ENCODE data around the gene MCOLN1. TPM values are rescaled to one million over a fixed set of nuclear protein-coding genes. Genes with fewer than 3 reads are reported as not detected.

MCOLN1 gene
- total and polyA plus RNA-seq, 2 donors (not counting 3 experiments of a cell fraction or from before 2014, with no cell fraction given): 23.0 to 60.9 TPM

DNA sequence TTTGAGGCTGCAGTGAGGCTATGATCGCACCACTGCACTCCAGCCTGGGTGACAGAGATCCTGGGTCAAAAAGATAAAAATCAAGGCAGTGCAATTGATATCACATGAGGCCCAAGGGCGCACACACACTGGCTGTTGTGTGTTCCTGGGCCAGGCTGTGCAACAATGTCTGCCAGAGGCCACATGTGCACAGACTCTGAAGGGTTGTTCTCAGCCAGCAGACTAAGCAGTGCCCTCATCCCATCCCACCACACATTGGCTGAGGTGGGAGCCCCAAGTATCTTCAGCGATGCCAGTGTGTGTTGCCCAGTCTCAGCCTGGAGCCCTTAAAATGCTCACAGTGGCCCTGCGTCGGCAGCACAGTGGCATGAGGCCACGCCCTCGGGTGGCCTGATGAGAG is 46.2 kb upstream of the MCOLN1 start:
- Histone ChIP-seq H3K4me1 (ENCODE audit: control insufficient read depth, extremely low read depth, insufficient read depth, low read length) (no peaks in the 10 kb centered on the region), H3K9me1 (replicated peaks; ENCODE audit: control insufficient read depth, extremely low read depth, insufficient read depth, low read length) (no peaks in the 10 kb centered on the region)
- no TSS peak for BruUV-seq (replicated peaks)

More for the DNA sequence above, 46.2 kb upstream of the MCOLN1 start:
- no peak overlapping the region for H3K9ac ChIP-seq (replicated peaks; ENCODE audit: extremely low read depth, insufficient read depth, low read length)
- POLR2A ChIA-PET: no interaction called here
- DNase-seq (ENCODE audit: low read depth, low spot score) (no peak), FAIRE-seq (no peak)
- CTCF ChIA-PET: interaction anchor here (1.0 kb wide), 1 partner anchor 22 kb away, joined by 4 read pairs; a partner anchor contains a TSS
- H4K20me1 ChIP-seq (replicated peaks; ENCODE audit: control insufficient read depth, extremely low read depth, insufficient read depth, low read length): no peaks in the 10 kb centered on the region
- H3K9me3 ChIP-seq (replicated peaks; ENCODE audit: control insufficient read depth, insufficient read depth, low read length): no peaks in the 10 kb centered on the region
- H3K4me2 ChIP-seq (ENCODE audit: insufficient read depth, low read length): no peak overlapping the region
- H3K27me3 ChIP-seq (ENCODE audit: control insufficient read depth in 2 of 2, insufficient read depth in 2 of 2, low read length in 2 of 2): no peaks in the 10 kb centered on the region
- TF ChIP-seq EZH2 (IDR thresholded peaks at IDR 0.05; ENCODE audit: borderline replicate concordance, low read depth, low read length, severe bottlenecking) (no peak), JUN (IDR thresholded peaks at IDR 0.05; ENCODE audit: borderline replicate concordance, insufficient read depth, insufficient read length, low read depth) (no peak), POLR2AphosphoS5 (IDR thresholded peaks at IDR 0.05; ENCODE audit: insufficient read depth, low read depth, low read length) (no peak), GATA2 (IDR thresholded peaks at IDR 0.05; ENCODE audit: insufficient read depth, insufficient read length, low read depth, low read length) (no peak), FOS (IDR thresholded peaks at IDR 0.05; ENCODE audit: borderline replicate concordance, insufficient read depth, low read length) (no peak), MYC (IDR thresholded peaks at IDR 0.05; ENCODE audit: low read depth, low read length) (no peak), POLR2A (IDR thresholded peaks at IDR 0.05; ENCODE audit: low read depth, low read length) (no peak)
- TF ChIP-seq, protein P1, sequence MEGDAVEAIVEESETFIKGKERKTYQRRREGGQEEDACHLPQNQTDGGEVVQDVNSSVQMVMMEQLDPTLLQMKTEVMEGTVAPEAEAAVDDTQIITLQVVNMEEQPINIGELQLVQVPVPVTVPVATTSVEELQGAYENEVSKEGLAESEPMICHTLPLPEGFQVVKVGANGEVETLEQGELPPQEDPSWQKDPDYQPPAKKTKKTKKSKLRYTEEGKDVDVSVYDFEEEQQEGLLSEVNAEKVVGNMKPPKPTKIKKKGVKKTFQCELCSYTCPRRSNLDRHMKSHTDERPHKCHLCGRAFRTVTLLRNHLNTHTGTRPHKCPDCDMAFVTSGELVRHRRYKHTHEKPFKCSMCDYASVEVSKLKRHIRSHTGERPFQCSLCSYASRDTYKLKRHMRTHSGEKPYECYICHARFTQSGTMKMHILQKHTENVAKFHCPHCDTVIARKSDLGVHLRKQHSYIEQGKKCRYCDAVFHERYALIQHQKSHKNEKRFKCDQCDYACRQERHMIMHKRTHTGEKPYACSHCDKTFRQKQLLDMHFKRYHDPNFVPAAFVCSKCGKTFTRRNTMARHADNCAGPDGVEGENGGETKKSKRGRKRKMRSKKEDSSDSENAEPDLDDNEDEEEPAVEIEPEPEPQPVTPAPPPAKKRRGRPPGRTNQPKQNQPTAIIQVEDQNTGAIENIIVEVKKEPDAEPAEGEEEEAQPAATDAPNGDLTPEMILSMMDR (IDR thresholded peaks at IDR 0.05; ENCODE audit: extremely low read depth in 1 of 2, insufficient read depth in 1 of 2, low read depth in 1 of 2, low read length in 2 of 2): no peak
- TF ChIP-seq, protein P2, sequence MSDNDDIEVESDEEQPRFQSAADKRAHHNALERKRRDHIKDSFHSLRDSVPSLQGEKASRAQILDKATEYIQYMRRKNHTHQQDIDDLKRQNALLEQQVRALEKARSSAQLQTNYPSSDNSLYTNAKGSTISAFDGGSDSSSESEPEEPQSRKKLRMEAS (IDR thresholded peaks at IDR 0.05; ENCODE audit: insufficient read depth, insufficient read length): no peak
- no peak overlapping the region for H3K27ac ChIP-seq (ENCODE audit: insufficient read depth, low read depth, low read length)
- intact Hi-C loops (cut with micrococcal nuclease): no loop called here
- dilution Hi-C loops (cut with MboI; ENCODE audit: extremely low pct_ligation_motif_present, low sequenced_read_pairs): no loop called here
- H3K36me3 ChIP-seq (ENCODE audit: control insufficient read depth in 2 of 2, extremely low read depth in 1 of 2, insufficient read depth in 2 of 2, low read length in 2 of 2): peaks cover 1 to 3% of the 10 kb centered on the region in 2 experiments
- no peaks in the 10 kb centered on the region for H3K79me2 ChIP-seq (ENCODE audit: control insufficient read depth, insufficient read depth, low read length)
- H3K4me3 ChIP-seq (replicated peaks in 1 of 3; ENCODE audit: insufficient read depth in 1 of 3, low read depth in 1 of 3, low read length in 3 of 3): no peak overlapping the region
- no peak overlapping the region for H2AFZ ChIP-seq (ENCODE audit: low read depth, low read length)
